H9 (cell line): ENCODE data around the gene MAGEB17. TPM values are rescaled to one million over a fixed set of nuclear protein-coding genes. Genes with fewer than 3 reads are reported as not detected.
A peak's percentile ranks its signal among the peaks of the same experiment; 100 is the strongest.

Source experiments
- DNase-seq: peaks from one replicate; pipeline ENCODE4 v3.0.0-alpha.2; 2017
- H2AFZ ChIP-seq: one replicate; pipeline ENCODE4 v1.6.1; 2013; ENCODE audit warnings: mild to moderate bottlenecking, low read length, control low read depth, moderate library complexity
- H2AK5ac ChIP-seq: 2 replicates; pipeline ENCODE4 v1.6.1; 2013; ENCODE audit warnings: low read length, control low read depth, mixed read lengths; ENCODE audit not compliant: insufficient read length
- H2BK120ac ChIP-seq: one replicate; pipeline ENCODE4 v1.6.1; 2013; ENCODE audit warnings: low read depth, mild to moderate bottlenecking, low read length, control low read depth, inconsistent platforms; ENCODE audit not compliant: poor library complexity, severe bottlenecking
- H2BK12ac ChIP-seq: 2 replicates; pipeline ENCODE4 v1.6.1; 2013; ENCODE audit warnings: low read length, control low read depth, mixed read lengths, low read depth; ENCODE audit not compliant: insufficient read length
- H2BK15ac ChIP-seq: 2 replicates; pipeline ENCODE4 v1.6.1; 2013; ENCODE audit warnings: low read depth, low read length, control low read depth
- H2BK20ac ChIP-seq: one replicate; pipeline ENCODE4 v1.6.1; 2013; ENCODE audit warnings: low read depth, mild to moderate bottlenecking, low read length, control low read depth, inconsistent platforms; ENCODE audit not compliant: poor library complexity, severe bottlenecking
- H2BK5ac ChIP-seq: 2 replicates; pipeline ENCODE4 v1.6.1; 2013; ENCODE audit warnings: low read length, control low read depth, mixed read lengths; ENCODE audit not compliant: insufficient read length
- H3K14ac ChIP-seq: 2 replicates; pipeline ENCODE4 v1.6.1; 2013; ENCODE audit warnings: low read length, control low read depth; ENCODE audit not compliant: insufficient read depth
- H3K18ac ChIP-seq: 2 replicates; pipeline ENCODE4 v1.6.1; 2013; ENCODE audit warnings: low read depth, mild to moderate bottlenecking, mixed read lengths, low read length, control low read depth; ENCODE audit not compliant: insufficient read length
- H3K23ac ChIP-seq: 2 replicates; pipeline ENCODE4 v1.6.1; 2013; ENCODE audit warnings: low read length, control low read depth, mixed read lengths, low read depth; ENCODE audit not compliant: insufficient read length
- H3K23me2 ChIP-seq: 2 replicates; pipeline ENCODE4 v1.6.1; 2013; ENCODE audit warnings: low read depth, mild to moderate bottlenecking, mixed read lengths, low read length, control low read depth; ENCODE audit not compliant: insufficient read length, poor library complexity, severe bottlenecking
- H3K27ac ChIP-seq: 2 replicates; pipeline ENCODE4 v1.5.1; 2013; ENCODE audit warnings: low read length, control low read depth, mixed read lengths, low read depth; ENCODE audit not compliant: insufficient read length
- H3K27me3 ChIP-seq: 2 replicates; pipeline ENCODE4 v1.6.1; 2013; ENCODE audit warnings: low read length, control low read depth, inconsistent platforms; ENCODE audit not compliant: insufficient read depth
- H3K4ac ChIP-seq: 2 replicates; pipeline ENCODE4 v1.6.1; 2013; ENCODE audit warnings: low read depth, mild to moderate bottlenecking, control low read depth, inconsistent platforms, low read length, moderate library complexity
- H3K4me1 ChIP-seq: 2 replicates; pipeline ENCODE4 v1.6.1; 2013; ENCODE audit warnings: low read length, control low read depth, inconsistent platforms; ENCODE audit not compliant: insufficient read depth
- H3K4me2 ChIP-seq: 2 replicates; pipeline ENCODE4 v1.6.1; 2013; ENCODE audit warnings: low read length, control low read depth, mixed read lengths; ENCODE audit not compliant: insufficient read length, insufficient read depth
- H3K56ac ChIP-seq: 2 replicates; pipeline ENCODE4 v1.6.1; 2013; ENCODE audit warnings: low read depth, mild to moderate bottlenecking, mixed read lengths, low read length, control low read depth; ENCODE audit not compliant: insufficient read length
- H3K79me1 ChIP-seq: 2 replicates; pipeline ENCODE4 v1.6.1; 2013; ENCODE audit warnings: low read depth, mild to moderate bottlenecking, moderate library complexity, low read length, control low read depth, inconsistent platforms; ENCODE audit not compliant: insufficient read depth, poor library complexity, severe bottlenecking
- H3K79me2 ChIP-seq: 2 replicates; pipeline ENCODE4 v1.6.1; 2013; ENCODE audit warnings: low read length, control low read depth, inconsistent platforms; ENCODE audit not compliant: insufficient read depth
- H3K9ac ChIP-seq: 2 replicates; pipeline ENCODE4 v1.6.1; 2013; ENCODE audit warnings: low read length, control low read depth, mixed read lengths; ENCODE audit not compliant: insufficient read length; ENCODE audit errors: extremely low read depth
- H3K9me3 ChIP-seq: one replicate; pipeline ENCODE4 v1.6.1; 2013; ENCODE audit warnings: low read depth, low read length, inconsistent platforms; ENCODE audit not compliant: control insufficient read depth
- H3T11ph ChIP-seq: one replicate; pipeline ENCODE4 v1.6.1; 2013; ENCODE audit warnings: mild to moderate bottlenecking, low read length, control low read depth, inconsistent platforms
- H4K20me1 ChIP-seq: one replicate; pipeline ENCODE4 v1.6.1; 2013; ENCODE audit not compliant: control insufficient read depth, insufficient read length, insufficient read depth
- H4K5ac ChIP-seq: 2 replicates; pipeline ENCODE4 v1.6.1; 2013; ENCODE audit warnings: low read depth, mild to moderate bottlenecking, mixed read lengths, low read length, control low read depth; ENCODE audit not compliant: insufficient read length
- H4K8ac ChIP-seq: replicated peaks from 2 replicates; pipeline ENCODE4 v1.6.1; 2013; ENCODE audit warnings: low read length, control low read depth, mixed read lengths, low read depth; ENCODE audit not compliant: insufficient read length
- H4K91ac ChIP-seq: 2 replicates; pipeline ENCODE4 v1.6.1; 2013; ENCODE audit warnings: low read depth, mild to moderate bottlenecking, moderate library complexity, mixed read lengths, low read length, control low read depth; ENCODE audit not compliant: insufficient read length
- H3K27ac Mint-ChIP-seq, 3 experiments: 2 replicates in 2 of 3; 3 replicates in 1 of 3; pipeline ENCODE4 v1.8.0; 2020 to 2021; ENCODE audit warnings: mixed read lengths in 3 of 3, mild to moderate bottlenecking in 1 of 3, moderate library complexity in 1 of 3
- H3K27me3 Mint-ChIP-seq: 2 replicates; pipeline ENCODE4 v1.8.0; 2021; ENCODE audit warnings: low read depth, mild to moderate bottlenecking, moderate library complexity, mixed read lengths
- H3K36me3 Mint-ChIP-seq, 3 experiments: 2 replicates in 2 of 3; 3 replicates in 1 of 3; pipeline ENCODE4 v1.8.0; 2020 to 2021; ENCODE audit warnings: low read depth in 3 of 3, mixed read lengths in 3 of 3; ENCODE audit not compliant: insufficient read depth in 1 of 3
- H3K4me1 Mint-ChIP-seq, 2 experiments: 2 replicates each; pipeline ENCODE4 v1.8.0; 2020; ENCODE audit warnings: mixed read lengths in 2 of 2
- H3K4me3 Mint-ChIP-seq, 2 experiments: 2 replicates in 1 of 2; 3 replicates in 1 of 2; pipeline ENCODE4 v1.8.0; 2020 to 2021; ENCODE audit warnings: mild to moderate bottlenecking in 2 of 2, mixed read lengths in 2 of 2, moderate library complexity in 1 of 2
- H3K9me3 Mint-ChIP-seq, 2 experiments: 2 replicates in 1 of 2; 3 replicates in 1 of 2; pipeline ENCODE4 v1.8.0; 2020; ENCODE audit warnings: mild to moderate bottlenecking in 2 of 2, mixed read lengths in 2 of 2, moderate library complexity in 1 of 2
- CTCF ChIP-seq: fragments of 200-600 bp; sonication (generic); conservative IDR thresholded peaks from 3 replicates; pipeline ENCODE4 v1.8.0; 2021; ENCODE audit warnings: antibody characterized with exemption, mild to moderate bottlenecking
- WGBS: extraction: QIAGEN DNeasy Blood & Tissue Kit; methylation state at CpG from one replicate; pipeline ENCODE4 v1.1.7; 2013; ENCODE audit warnings: missing lambda C conversion rate, low lambda C conversion rate, mixed read lengths; ENCODE audit not compliant: insufficient read length; ENCODE audit errors: extremely low coverage; 5-methylcytosine and 5-hydroxymethylcytosine counted together
- total RNA-seq: library from RNA; stranded (reverse); gene quantifications from 2 replicates; pipeline ENCODE4 v1.2.1, GENCODE V29; 2021

Gene MAGEB17
- total RNA-seq, 1 experiment from 2014 or later: 0.74 TPM

GRCh38 chrX:16212024-16212423, 44.7 kb downstream of the MAGEB17 start:
- Histone ChIP-seq H3K18ac (no peak overlapping the region), H3T11ph (no peak overlapping the region), H4K20me1 (no peaks in the 10 kb centered on the region), H3K23me2 (no peaks in the 10 kb centered on the region), H3K4ac (no peak overlapping the region), H2BK20ac (no peak overlapping the region), H3K27ac (no peak overlapping the region), H4K91ac (no peak overlapping the region), H3K14ac (no peak overlapping the region), H3K9me3 (no peaks in the 10 kb centered on the region), H3K4me2 (no peak overlapping the region), H3K79me2 (0 out of 2 replicates have a peak, but pooled peaks cover 2% of the 10 kb centered on the region), H3K9ac (no peak overlapping the region), H2BK5ac (no peak overlapping the region), H3K56ac (no peak overlapping the region), H3K27me3 (no peaks in the 10 kb centered on the region), H4K5ac (no peak overlapping the region), H2AK5ac (no peak overlapping the region), H2BK15ac (no peak overlapping the region), H4K8ac (no peak overlapping the region), H2BK12ac (no peak overlapping the region), H3K4me1 (peaks cover 12% of the 10 kb centered on the region), H2AFZ (no peak overlapping the region), H3K23ac (no peak overlapping the region), H3K79me1 (no peaks in the 10 kb centered on the region), H2BK120ac (no peak overlapping the region)
- H3K4me3 Mint-ChIP-seq: no peak overlapping the region
- no peaks in the 10 kb centered on the region; a peak in 3 of 7 replicates for H3K36me3 Mint-ChIP-seq
- no peaks in the 10 kb centered on the region for H3K27me3 Mint-ChIP-seq
- no CpG with 5 or more reads among the region's 2 CpGs for WGBS
- H3K4me1 Mint-ChIP-seq: peaks cover 42 to 57% of the 10 kb centered on the region in 2 experiments
- TF ChIP-seq CTCF: no peak
- peak overlapping the region in 2 of 3 experiments; percentile 32 to 58; a peak in 3 of 7 replicates for H3K27ac Mint-ChIP-seq
- H3K9me3 Mint-ChIP-seq: no peaks in the 10 kb centered on the region; a peak in 1 of 5 replicates
- DNase-seq: no peak
